H9 (cell line): Measurements from ENCODE around the gene PHF21B. TPM values are rescaled to one million over a fixed set of nuclear protein-coding genes. Genes with fewer than 3 reads are reported as not detected.

Experiments used
- DNase-seq: peaks from one replicate; pipeline ENCODE4 v3.0.0-alpha.2; 2017
- H2AFZ ChIP-seq: one replicate; pipeline ENCODE4 v1.6.1; 2013; ENCODE audit warnings: mild to moderate bottlenecking, low read length, control low read depth, moderate library complexity
- H2AK5ac ChIP-seq: 2 replicates; pipeline ENCODE4 v1.6.1; 2013; ENCODE audit warnings: low read length, control low read depth, mixed read lengths; ENCODE audit not compliant: insufficient read length
- H2BK120ac ChIP-seq: one replicate; pipeline ENCODE4 v1.6.1; 2013; ENCODE audit warnings: low read depth, mild to moderate bottlenecking, low read length, control low read depth, inconsistent platforms; ENCODE audit not compliant: poor library complexity, severe bottlenecking
- H2BK12ac ChIP-seq: 2 replicates; pipeline ENCODE4 v1.6.1; 2013; ENCODE audit warnings: low read length, control low read depth, mixed read lengths, low read depth; ENCODE audit not compliant: insufficient read length
- H2BK15ac ChIP-seq: 2 replicates; pipeline ENCODE4 v1.6.1; 2013; ENCODE audit warnings: low read depth, low read length, control low read depth
- H2BK20ac ChIP-seq: one replicate; pipeline ENCODE4 v1.6.1; 2013; ENCODE audit warnings: low read depth, mild to moderate bottlenecking, low read length, control low read depth, inconsistent platforms; ENCODE audit not compliant: poor library complexity, severe bottlenecking
- H2BK5ac ChIP-seq: 2 replicates; pipeline ENCODE4 v1.6.1; 2013; ENCODE audit warnings: low read length, control low read depth, mixed read lengths; ENCODE audit not compliant: insufficient read length
- H3K14ac ChIP-seq: 2 replicates; pipeline ENCODE4 v1.6.1; 2013; ENCODE audit warnings: low read length, control low read depth; ENCODE audit not compliant: insufficient read depth
- H3K18ac ChIP-seq: 2 replicates; pipeline ENCODE4 v1.6.1; 2013; ENCODE audit warnings: low read depth, mild to moderate bottlenecking, mixed read lengths, low read length, control low read depth; ENCODE audit not compliant: insufficient read length
- H3K23ac ChIP-seq: 2 replicates; pipeline ENCODE4 v1.6.1; 2013; ENCODE audit warnings: low read length, control low read depth, mixed read lengths, low read depth; ENCODE audit not compliant: insufficient read length
- H3K23me2 ChIP-seq: 2 replicates; pipeline ENCODE4 v1.6.1; 2013; ENCODE audit warnings: low read depth, mild to moderate bottlenecking, mixed read lengths, low read length, control low read depth; ENCODE audit not compliant: insufficient read length, poor library complexity, severe bottlenecking
- H3K27ac ChIP-seq: 2 replicates; pipeline ENCODE4 v1.5.1; 2013; ENCODE audit warnings: low read length, control low read depth, mixed read lengths, low read depth; ENCODE audit not compliant: insufficient read length
- H3K27me3 ChIP-seq: 2 replicates; pipeline ENCODE4 v1.6.1; 2013; ENCODE audit warnings: low read length, control low read depth, inconsistent platforms; ENCODE audit not compliant: insufficient read depth
- H3K4ac ChIP-seq: 2 replicates; pipeline ENCODE4 v1.6.1; 2013; ENCODE audit warnings: low read depth, mild to moderate bottlenecking, control low read depth, inconsistent platforms, low read length, moderate library complexity
- H3K4me1 ChIP-seq: 2 replicates; pipeline ENCODE4 v1.6.1; 2013; ENCODE audit warnings: low read length, control low read depth, inconsistent platforms; ENCODE audit not compliant: insufficient read depth
- H3K4me2 ChIP-seq: 2 replicates; pipeline ENCODE4 v1.6.1; 2013; ENCODE audit warnings: low read length, control low read depth, mixed read lengths; ENCODE audit not compliant: insufficient read length, insufficient read depth
- H3K56ac ChIP-seq: 2 replicates; pipeline ENCODE4 v1.6.1; 2013; ENCODE audit warnings: low read depth, mild to moderate bottlenecking, mixed read lengths, low read length, control low read depth; ENCODE audit not compliant: insufficient read length
- H3K79me1 ChIP-seq: 2 replicates; pipeline ENCODE4 v1.6.1; 2013; ENCODE audit warnings: low read depth, mild to moderate bottlenecking, moderate library complexity, low read length, control low read depth, inconsistent platforms; ENCODE audit not compliant: insufficient read depth, poor library complexity, severe bottlenecking
- H3K79me2 ChIP-seq: 2 replicates; pipeline ENCODE4 v1.6.1; 2013; ENCODE audit warnings: low read length, control low read depth, inconsistent platforms; ENCODE audit not compliant: insufficient read depth
- H3K9ac ChIP-seq: 2 replicates; pipeline ENCODE4 v1.6.1; 2013; ENCODE audit warnings: low read length, control low read depth, mixed read lengths; ENCODE audit not compliant: insufficient read length; ENCODE audit errors: extremely low read depth
- H3K9me3 ChIP-seq: one replicate; pipeline ENCODE4 v1.6.1; 2013; ENCODE audit warnings: low read depth, low read length, inconsistent platforms; ENCODE audit not compliant: control insufficient read depth
- H3T11ph ChIP-seq: one replicate; pipeline ENCODE4 v1.6.1; 2013; ENCODE audit warnings: mild to moderate bottlenecking, low read length, control low read depth, inconsistent platforms
- H4K20me1 ChIP-seq: one replicate; pipeline ENCODE4 v1.6.1; 2013; ENCODE audit not compliant: control insufficient read depth, insufficient read length, insufficient read depth
- H4K5ac ChIP-seq: 2 replicates; pipeline ENCODE4 v1.6.1; 2013; ENCODE audit warnings: low read depth, mild to moderate bottlenecking, mixed read lengths, low read length, control low read depth; ENCODE audit not compliant: insufficient read length
- H4K8ac ChIP-seq: replicated peaks from 2 replicates; pipeline ENCODE4 v1.6.1; 2013; ENCODE audit warnings: low read length, control low read depth, mixed read lengths, low read depth; ENCODE audit not compliant: insufficient read length
- H4K91ac ChIP-seq: 2 replicates; pipeline ENCODE4 v1.6.1; 2013; ENCODE audit warnings: low read depth, mild to moderate bottlenecking, moderate library complexity, mixed read lengths, low read length, control low read depth; ENCODE audit not compliant: insufficient read length
- H3K27ac Mint-ChIP-seq, 3 experiments: 2 replicates in 2 of 3; 3 replicates in 1 of 3; pipeline ENCODE4 v1.8.0; 2020 to 2021; ENCODE audit warnings: mixed read lengths in 3 of 3, mild to moderate bottlenecking in 1 of 3, moderate library complexity in 1 of 3
- H3K27me3 Mint-ChIP-seq: 2 replicates; pipeline ENCODE4 v1.8.0; 2021; ENCODE audit warnings: low read depth, mild to moderate bottlenecking, moderate library complexity, mixed read lengths
- H3K36me3 Mint-ChIP-seq, 3 experiments: 2 replicates in 2 of 3; 3 replicates in 1 of 3; pipeline ENCODE4 v1.8.0; 2020 to 2021; ENCODE audit warnings: low read depth in 3 of 3, mixed read lengths in 3 of 3; ENCODE audit not compliant: insufficient read depth in 1 of 3
- H3K4me1 Mint-ChIP-seq, 2 experiments: 2 replicates each; pipeline ENCODE4 v1.8.0; 2020; ENCODE audit warnings: mixed read lengths in 2 of 2
- H3K4me3 Mint-ChIP-seq, 2 experiments: 2 replicates in 1 of 2; 3 replicates in 1 of 2; pipeline ENCODE4 v1.8.0; 2020 to 2021; ENCODE audit warnings: mild to moderate bottlenecking in 2 of 2, mixed read lengths in 2 of 2, moderate library complexity in 1 of 2
- H3K9me3 Mint-ChIP-seq, 2 experiments: 2 replicates in 1 of 2; 3 replicates in 1 of 2; pipeline ENCODE4 v1.8.0; 2020; ENCODE audit warnings: mild to moderate bottlenecking in 2 of 2, mixed read lengths in 2 of 2, moderate library complexity in 1 of 2
- CTCF ChIP-seq: fragments of 200-600 bp; sonication (generic); conservative IDR thresholded peaks from 3 replicates; pipeline ENCODE4 v1.8.0; 2021; ENCODE audit warnings: antibody characterized with exemption, mild to moderate bottlenecking
- WGBS: extraction: QIAGEN DNeasy Blood & Tissue Kit; methylation state at CpG from one replicate; pipeline ENCODE4 v1.1.7; 2013; ENCODE audit warnings: missing lambda C conversion rate, low lambda C conversion rate, mixed read lengths; ENCODE audit not compliant: insufficient read length; ENCODE audit errors: extremely low coverage; 5-methylcytosine and 5-hydroxymethylcytosine counted together
- total RNA-seq: library from RNA; stranded (reverse); gene quantifications from 2 replicates; pipeline ENCODE4 v1.2.1, GENCODE V29; 2021

The PHF21B gene
- total RNA-seq, 1 experiment from 2014 or later: 60.3 TPM

- H2BK12ac ChIP-seq: no peak overlapping the region
- H3K79me2 ChIP-seq: no peaks in the 10 kb centered on the region
- H2BK15ac ChIP-seq: no peak overlapping the region
- H3K23ac ChIP-seq: no peak overlapping the region
- no peak overlapping the region for H3K4me2 ChIP-seq
- no peaks in the 10 kb centered on the region for H3K27me3 ChIP-seq
- H3K14ac ChIP-seq: no peak overlapping the region
- Mint-ChIP-seq H3K27me3 (no peaks in the 10 kb centered on the region; the same call in 1 of the 2 replicates), H3K4me3 (no peak overlapping the region), H3K4me1 (peaks cover 0 to 3% of the 10 kb centered on the region in 2 experiments; a peak in 1 of 4 replicates), H3K27ac (no peak overlapping the region), H3K36me3 (peaks cover 69 to 84% (median 77%) of the 10 kb centered on the region in 3 experiments), H3K9me3 (peaks cover 27% of the 10 kb centered on the region in 2 experiments)
- H3T11ph ChIP-seq: no peak overlapping the region
- H4K91ac ChIP-seq: no peak overlapping the region
- DNase-seq: no peak
- H2AFZ ChIP-seq: no peak overlapping the region
- no peak overlapping the region for H4K5ac ChIP-seq
- H4K20me1 ChIP-seq: no peaks in the 10 kb centered on the region
- H4K8ac ChIP-seq: no peak overlapping the region
- no peak overlapping the region for H3K4ac ChIP-seq
- TF ChIP-seq CTCF: no peak
- H3K56ac ChIP-seq: no peak overlapping the region
- H3K79me1 ChIP-seq: no peaks in the 10 kb centered on the region
- no peak overlapping the region for H3K9ac ChIP-seq
- no peak overlapping the region for H2AK5ac ChIP-seq
- no CpG with 5 or more reads among the region's 18 CpGs for WGBS
- H3K9me3 ChIP-seq: peaks cover 11% of the 10 kb centered on the region
- H2BK5ac ChIP-seq: no peak overlapping the region
- H3K4me1 ChIP-seq: no peaks in the 10 kb centered on the region
- H3K27ac ChIP-seq: no peak overlapping the region
- H2BK20ac ChIP-seq: no peak overlapping the region
- H2BK120ac ChIP-seq: no peak overlapping the region
- H3K18ac ChIP-seq: no peak overlapping the region
- no peaks in the 10 kb centered on the region for H3K23me2 ChIP-seq
These were observed 102.7 kb downstream of the PHF21B start for GRCh38 chr22:44906999-44907644.
